K562 (cell line): ENCODE data around the gene ARFGEF3. TPM values are rescaled to one million over a fixed set of nuclear protein-coding genes. Genes with fewer than 3 reads are reported as not detected.
A peak's percentile ranks its signal among the peaks of the same experiment; 100 is the strongest.

ENCODE experiments used
- CREB1 ChIP-seq, 2 experiments: sonication (generic) in 1 of 2; formaldehyde crosslinking in 1 of 2; IDR thresholded peaks; 2 replicates each; pipeline versions ENCODE4 v1.6.1 to v1.8.0; 2012 to 2022; ENCODE audit warnings: inconsistent platforms in 1 of 2, mild to moderate bottlenecking in 1 of 2, missing genetic modification reagents in 1 of 2, moderate library complexity in 1 of 2
- CXXC5 ChIP-seq: fragments of 250-450 bp; sonication (Bioruptor Pico); IDR thresholded peaks from 2 replicates; pipeline ENCODE4 v1.8.0; 2022; ENCODE audit warnings: inconsistent platforms, mild to moderate bottlenecking, moderate library complexity
- L3MBTL2 ChIP-seq: fragments of 450-650 bp; IDR thresholded peaks from 2 replicates; pipeline ENCODE4 v1.6.1; 2016; ENCODE audit warnings: mild to moderate bottlenecking, moderate library complexity
- MITF ChIP-seq: IDR thresholded peaks from 2 replicates; pipeline ENCODE4 v1.6.1; 2014; ENCODE audit warnings: antibody characterized with exemption
- MTA1 ChIP-seq: fragments of 450-650 bp; IDR thresholded peaks from 2 replicates; pipeline ENCODE4 v1.6.1; 2017; ENCODE audit warnings: borderline replicate concordance
- PHF20 ChIP-seq: fragments of 450-650 bp; IDR thresholded peaks from 2 replicates; pipeline ENCODE4 v1.6.1; 2018; ENCODE audit not compliant: partially characterized antibody
- RREB1 ChIP-seq: fragments of 250-450 bp; sonication (Bioruptor Pico); IDR thresholded peaks from 2 replicates; pipeline ENCODE4 v1.4.0; 2020
- SAFB ChIP-seq: fragments of 200-400 bp; formaldehyde crosslinking; IDR thresholded peaks from 2 replicates; pipeline ENCODE4 v1.6.1; 2017; ENCODE audit warnings: low read depth, low read length, borderline replicate concordance
- SAFB2 ChIP-seq: fragments of 200-400 bp; formaldehyde crosslinking; IDR thresholded peaks from 2 replicates; pipeline ENCODE4 v1.6.1; 2018; ENCODE audit warnings: borderline replicate concordance, low read length, low read depth, moderate library complexity; ENCODE audit not compliant: severe bottlenecking
- SAP30 ChIP-seq: fragments of 200-600 bp; sonication (generic); IDR thresholded peaks from 2 replicates; pipeline ENCODE4 v1.6.1; 2012; ENCODE audit warnings: borderline replicate concordance, low read depth, mild to moderate bottlenecking, moderate library complexity, low read length, control low read depth, inconsistent platforms; ENCODE audit not compliant: insufficient read depth, poor library complexity, severe bottlenecking
- ZFP30 ChIP-seq: fragments of 250-450 bp; sonication (Bioruptor Pico); IDR thresholded peaks from 2 replicates; pipeline ENCODE4 v1.8.0; 2022; ENCODE audit warnings: moderate library complexity, mild to moderate bottlenecking, inconsistent platforms, borderline replicate concordance
- ZKSCAN8 ChIP-seq: fragments of 200-800 bp; sonication (Bioruptor generic); IDR thresholded peaks from 2 replicates; pipeline ENCODE4 v1.6.1; 2016; ENCODE audit warnings: missing genetic modification characterization, missing compliant biosample characterization
- ZNF583 ChIP-seq: fragments of 250-450 bp; sonication (Bioruptor Pico); IDR thresholded peaks from 2 replicates; pipeline ENCODE4 v1.4.0; 2020
- polyA plus RNA-seq, 8 experiments: library from polyadenylated mRNA; depleted of rRNA in 4 of 8; stranded (reverse) in 5 of 8; unstranded in 3 of 8; fragments of >200 nt; fragmentation: Nextera tagmentation in 2 of 8; fragmentation: Illumina TruSeq in 1 of 8; extraction: Ambion mirVana in 2 of 8; extraction: Trizol in 1 of 8; gene quantifications; 2 replicates each; pipeline versions ENCODE4 v1.2.1 to v1.2.3, GENCODE V29; 2011 to 2014; ENCODE audit warnings: inconsistent platforms in 1 of 8, missing spikeins in 1 of 8
- total RNA-seq, 7 experiments: library from RNA; depleted of rRNA in 6 of 7; stranded (reverse); fragments of >200 nt in 6 of 7; fragmentation: Illumina TruSeq in 2 of 7; extraction: Trizol in 2 of 7; gene quantifications; 2 replicates each; pipeline versions ENCODE4 v1.2.1 to v1.2.3, GENCODE V29; 2011 to 2021; ENCODE audit warnings: low replicate concordance in 1 of 7
- TF ChIP-seq, protein P1 (sequence below): fragments of 250-450 bp; sonication (Bioruptor Pico); IDR thresholded peaks from 2 replicates; pipeline ENCODE4 v1.4.0; 2020; ENCODE audit warnings: borderline replicate concordance
- TF ChIP-seq, protein P2 (sequence below): sonication (generic); formaldehyde crosslinking; IDR thresholded peaks from 2 replicates; pipeline ENCODE4 v1.5.0; 2020; ENCODE audit warnings: missing genetic modification reagents
- TF ChIP-seq, protein P3 (sequence below): fragments of 250-450 bp; sonication (Bioruptor Pico); IDR thresholded peaks from 2 replicates; pipeline ENCODE4 v1.4.0; 2020; ENCODE audit warnings: mild to moderate bottlenecking

Gene ARFGEF3
- total and polyA plus RNA-seq, 9 of the 15 experiments (the other 6 are each of a cell fraction or from before 2014, with no cell fraction given) = under 0.01 to 0.02 TPM; not detected in 7

- TF ChIP-seq MITF = peak; percentile 76; the same call in 1 of the 2 replicates
- peak; percentile 20; the same call in 1 of the 2 replicates for TF ChIP-seq CREB1 (IDR thresholded peaks at IDR 0.05)
- no peak for TF ChIP-seq CREB1 (CRISPR knock-in tag; IDR thresholded peaks at IDR 0.05)
- TF ChIP-seq SAFB = no peak
- TF ChIP-seq PHF20 = peak; percentile 52
- peak; percentile 25; the same call in 1 of the 2 replicates for TF ChIP-seq ZKSCAN8
- TF ChIP-seq, protein P1, sequence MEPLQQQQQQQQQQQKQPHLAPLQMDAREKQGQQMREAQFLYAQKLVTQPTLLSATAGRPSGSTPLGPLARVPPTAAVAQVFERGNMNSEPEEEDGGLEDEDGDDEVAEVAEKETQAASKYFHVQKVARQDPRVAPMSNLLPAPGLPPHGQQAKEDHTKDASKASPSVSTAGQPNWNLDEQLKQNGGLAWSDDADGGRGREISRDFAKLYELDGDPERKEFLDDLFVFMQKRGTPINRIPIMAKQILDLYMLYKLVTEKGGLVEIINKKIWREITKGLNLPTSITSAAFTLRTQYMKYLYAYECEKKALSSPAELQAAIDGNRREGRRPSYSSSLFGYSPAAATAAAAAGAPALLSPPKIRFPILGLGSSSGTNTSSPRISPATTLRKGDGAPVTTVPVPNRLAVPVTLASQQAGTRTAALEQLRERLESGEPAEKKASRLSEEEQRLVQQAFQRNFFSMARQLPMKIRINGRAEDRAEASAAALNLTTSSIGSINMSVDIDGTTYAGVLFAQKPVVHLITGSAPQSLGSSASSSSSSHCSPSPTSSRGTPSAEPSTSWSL (CRISPR knock-in tag) = peak; percentile 53; the same call in 1 of the 2 replicates
- TF ChIP-seq ZFP30 (CRISPR knock-in tag) = no peak
- TF ChIP-seq ZNF583 (CRISPR knock-in tag) = 0 out of 2 replicates have a peak, but pooled peaks have one; percentile 49
- no peak for TF ChIP-seq SAFB2
- TF ChIP-seq, protein P2, sequence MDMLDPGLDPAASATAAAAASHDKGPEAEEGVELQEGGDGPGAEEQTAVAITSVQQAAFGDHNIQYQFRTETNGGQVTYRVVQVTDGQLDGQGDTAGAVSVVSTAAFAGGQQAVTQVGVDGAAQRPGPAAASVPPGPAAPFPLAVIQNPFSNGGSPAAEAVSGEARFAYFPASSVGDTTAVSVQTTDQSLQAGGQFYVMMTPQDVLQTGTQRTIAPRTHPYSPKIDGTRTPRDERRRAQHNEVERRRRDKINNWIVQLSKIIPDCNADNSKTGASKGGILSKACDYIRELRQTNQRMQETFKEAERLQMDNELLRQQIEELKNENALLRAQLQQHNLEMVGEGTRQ = peak; percentile 96
- no peak for TF ChIP-seq SAP30
- peak; percentile 58 for TF ChIP-seq L3MBTL2
- TF ChIP-seq CXXC5 (CRISPR knock-in tag) = peak; percentile 78
- TF ChIP-seq, protein P3, sequence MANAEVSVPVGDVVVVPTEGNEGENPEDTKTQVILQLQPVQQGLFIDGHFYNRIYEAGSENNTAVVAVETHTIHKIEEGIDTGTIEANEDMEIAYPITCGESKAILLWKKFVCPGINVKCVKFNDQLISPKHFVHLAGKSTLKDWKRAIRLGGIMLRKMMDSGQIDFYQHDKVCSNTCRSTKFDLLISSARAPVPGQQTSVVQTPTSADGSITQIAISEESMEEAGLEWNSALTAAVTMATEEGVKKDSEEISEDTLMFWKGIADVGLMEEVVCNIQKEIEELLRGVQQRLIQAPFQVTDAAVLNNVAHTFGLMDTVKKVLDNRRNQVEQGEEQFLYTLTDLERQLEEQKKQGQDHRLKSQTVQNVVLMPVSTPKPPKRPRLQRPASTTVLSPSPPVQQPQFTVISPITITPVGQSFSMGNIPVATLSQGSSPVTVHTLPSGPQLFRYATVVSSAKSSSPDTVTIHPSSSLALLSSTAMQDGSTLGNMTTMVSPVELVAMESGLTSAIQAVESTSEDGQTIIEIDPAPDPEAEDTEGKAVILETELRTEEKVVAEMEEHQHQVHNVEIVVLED (CRISPR knock-in tag) = peak; percentile 46; the same call in 1 of the 2 replicates
- no peak for TF ChIP-seq MTA1
- peak; percentile 27; the same call in 1 of the 2 replicates for TF ChIP-seq RREB1 (CRISPR knock-in tag)
Observed at GRCh38 chr6:138336221-138336620, 174.5 kb downstream of the ARFGEF3 start (continued).
